Measurements from ENCODE around the gene CFAP53. TPM values are rescaled to one million over a fixed set of nuclear protein-coding genes. Genes with fewer than 3 reads are reported as not detected.

CFAP53 gene
- total and polyA plus RNA-seq, 2 donors (not counting 3 experiments of a cell fraction or from before 2014, with no cell fraction given): 0.12 to 0.18 TPM

DNA sequence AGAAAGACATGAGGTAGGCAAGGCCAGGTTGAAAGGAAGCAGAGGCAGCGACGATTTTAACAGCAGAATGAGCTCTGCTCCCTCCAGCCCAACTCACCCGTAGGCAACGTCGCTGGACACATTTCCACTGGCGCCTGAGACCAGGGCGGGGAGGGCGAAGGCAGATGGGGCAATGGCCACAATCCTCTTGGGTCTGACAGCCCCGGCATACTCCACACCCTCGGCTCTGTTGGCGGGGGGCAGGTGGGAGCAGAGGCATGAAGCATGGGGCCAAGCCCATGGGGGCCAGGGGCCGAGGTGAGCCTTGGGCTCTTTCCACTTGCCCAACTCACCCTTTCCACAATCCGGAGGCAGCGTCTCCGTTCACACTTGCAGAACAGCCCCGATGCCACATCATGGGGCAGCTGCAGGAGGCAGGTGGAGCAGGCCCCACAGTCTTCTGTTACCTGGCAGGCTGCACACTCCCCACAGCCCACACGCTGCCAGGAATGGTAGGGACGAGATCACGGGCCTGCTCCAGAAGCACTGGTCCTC is 9.3 kb upstream of the CFAP53 start:
- FAIRE-seq (no peak), DNase-seq (ENCODE audit: low read depth, low spot score) (no peak)
- Histone ChIP-seq H3K79me2 (ENCODE audit: control insufficient read depth, insufficient read depth, low read length) (peaks cover 21% of the 10 kb centered on the region), H3K9me3 (replicated peaks; ENCODE audit: control insufficient read depth, insufficient read depth, low read length) (no peaks in the 10 kb centered on the region), H3K9ac (replicated peaks; ENCODE audit: extremely low read depth, insufficient read depth, low read length) (no peak overlapping the region), H3K27me3 (ENCODE audit: control insufficient read depth in 2 of 2, insufficient read depth in 2 of 2, low read length in 2 of 2) (no peaks in the 10 kb centered on the region), H2AFZ (ENCODE audit: low read depth, low read length) (no peak overlapping the region), H3K9me1 (replicated peaks; ENCODE audit: control insufficient read depth, extremely low read depth, insufficient read depth, low read length) (no peaks in the 10 kb centered on the region), H3K36me3 (ENCODE audit: control insufficient read depth in 2 of 2, extremely low read depth in 1 of 2, insufficient read depth in 2 of 2, low read length in 2 of 2) (peaks cover 27 to 55% of the 10 kb centered on the region in 2 experiments), H3K4me1 (ENCODE audit: control insufficient read depth, extremely low read depth, insufficient read depth, low read length) (peaks cover 19% of the 10 kb centered on the region), H4K20me1 (replicated peaks; ENCODE audit: control insufficient read depth, extremely low read depth, insufficient read depth, low read length) (no peaks in the 10 kb centered on the region), H3K4me2 (ENCODE audit: insufficient read depth, low read length) (no peak overlapping the region), H3K27ac (ENCODE audit: insufficient read depth, low read depth, low read length) (no peak overlapping the region), H3K4me3 (replicated peaks in 1 of 3; ENCODE audit: insufficient read depth in 1 of 3, low read depth in 1 of 3, low read length in 3 of 3) (no peak overlapping the region)
- CTCF ChIA-PET: no interaction called here
- intact Hi-C loops (cut with micrococcal nuclease) (no loop called here), dilution Hi-C loops (cut with MboI; ENCODE audit: extremely low pct_ligation_motif_present, low sequenced_read_pairs) (no loop called here)
- TF ChIP-seq GATA2 (IDR thresholded peaks at IDR 0.05; ENCODE audit: insufficient read depth, insufficient read length, low read depth, low read length) (no peak), POLR2AphosphoS5 (IDR thresholded peaks at IDR 0.05; ENCODE audit: insufficient read depth, low read depth, low read length) (no peak), FOS (IDR thresholded peaks at IDR 0.05; ENCODE audit: borderline replicate concordance, insufficient read depth, low read length) (no peak), EZH2 (IDR thresholded peaks at IDR 0.05; ENCODE audit: borderline replicate concordance, low read depth, low read length, severe bottlenecking) (no peak), JUN (IDR thresholded peaks at IDR 0.05; ENCODE audit: borderline replicate concordance, insufficient read depth, insufficient read length, low read depth) (no peak), MYC (IDR thresholded peaks at IDR 0.05; ENCODE audit: low read depth, low read length) (no peak), POLR2A (IDR thresholded peaks at IDR 0.05; ENCODE audit: low read depth, low read length) (no peak)
- TF ChIP-seq, protein P1, sequence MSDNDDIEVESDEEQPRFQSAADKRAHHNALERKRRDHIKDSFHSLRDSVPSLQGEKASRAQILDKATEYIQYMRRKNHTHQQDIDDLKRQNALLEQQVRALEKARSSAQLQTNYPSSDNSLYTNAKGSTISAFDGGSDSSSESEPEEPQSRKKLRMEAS (IDR thresholded peaks at IDR 0.05; ENCODE audit: insufficient read depth, insufficient read length): no peak
- TF ChIP-seq, protein P2, sequence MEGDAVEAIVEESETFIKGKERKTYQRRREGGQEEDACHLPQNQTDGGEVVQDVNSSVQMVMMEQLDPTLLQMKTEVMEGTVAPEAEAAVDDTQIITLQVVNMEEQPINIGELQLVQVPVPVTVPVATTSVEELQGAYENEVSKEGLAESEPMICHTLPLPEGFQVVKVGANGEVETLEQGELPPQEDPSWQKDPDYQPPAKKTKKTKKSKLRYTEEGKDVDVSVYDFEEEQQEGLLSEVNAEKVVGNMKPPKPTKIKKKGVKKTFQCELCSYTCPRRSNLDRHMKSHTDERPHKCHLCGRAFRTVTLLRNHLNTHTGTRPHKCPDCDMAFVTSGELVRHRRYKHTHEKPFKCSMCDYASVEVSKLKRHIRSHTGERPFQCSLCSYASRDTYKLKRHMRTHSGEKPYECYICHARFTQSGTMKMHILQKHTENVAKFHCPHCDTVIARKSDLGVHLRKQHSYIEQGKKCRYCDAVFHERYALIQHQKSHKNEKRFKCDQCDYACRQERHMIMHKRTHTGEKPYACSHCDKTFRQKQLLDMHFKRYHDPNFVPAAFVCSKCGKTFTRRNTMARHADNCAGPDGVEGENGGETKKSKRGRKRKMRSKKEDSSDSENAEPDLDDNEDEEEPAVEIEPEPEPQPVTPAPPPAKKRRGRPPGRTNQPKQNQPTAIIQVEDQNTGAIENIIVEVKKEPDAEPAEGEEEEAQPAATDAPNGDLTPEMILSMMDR (IDR thresholded peaks at IDR 0.05; ENCODE audit: extremely low read depth in 1 of 2, insufficient read depth in 1 of 2, low read depth in 1 of 2, low read length in 2 of 2): no peak
- POLR2A ChIA-PET: no interaction called here
- BruUV-seq (replicated peaks): no TSS peak
